ENCODE measurements around the gene CLSTN2.

CLSTN2 gene

GRCh38 chr3:140093742-140094141 is 158.8 kb downstream of the CLSTN2 start:
- DNase-seq (ENCODE audit: low read depth, low spot score), result no peak

DNA sequence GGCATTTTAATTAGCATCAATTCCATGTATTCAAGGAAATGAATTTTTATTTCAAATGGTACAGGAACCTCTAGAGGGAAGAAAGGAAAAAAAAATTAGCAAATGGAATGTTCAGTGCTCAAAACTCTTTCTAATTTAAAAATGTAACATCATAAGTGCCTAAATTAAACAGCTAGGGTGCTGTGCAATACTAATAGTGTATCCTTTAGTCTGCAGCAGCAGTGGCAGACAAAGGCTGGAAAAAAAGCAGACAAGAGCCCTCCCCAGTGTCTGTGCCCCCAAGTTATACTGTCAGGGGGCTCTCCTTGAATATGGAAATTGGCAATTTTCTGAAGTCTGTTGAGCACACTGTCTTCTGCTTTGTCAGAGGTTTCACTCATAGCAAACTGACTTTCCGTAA is 159.5 kb downstream of the CLSTN2 start:
- DNase-seq (ENCODE audit: low read depth, low spot score), result no peak

GRCh38 chr3:140096037-140096436 is 161.1 kb downstream of the CLSTN2 start:
- no peak for DNase-seq (ENCODE audit: low read depth, low spot score)

GRCh38 chr3:140097874-140098635 is 163.1 kb downstream of the CLSTN2 start:
- no peak for DNase-seq (ENCODE audit: low read depth, low spot score)

DNA sequence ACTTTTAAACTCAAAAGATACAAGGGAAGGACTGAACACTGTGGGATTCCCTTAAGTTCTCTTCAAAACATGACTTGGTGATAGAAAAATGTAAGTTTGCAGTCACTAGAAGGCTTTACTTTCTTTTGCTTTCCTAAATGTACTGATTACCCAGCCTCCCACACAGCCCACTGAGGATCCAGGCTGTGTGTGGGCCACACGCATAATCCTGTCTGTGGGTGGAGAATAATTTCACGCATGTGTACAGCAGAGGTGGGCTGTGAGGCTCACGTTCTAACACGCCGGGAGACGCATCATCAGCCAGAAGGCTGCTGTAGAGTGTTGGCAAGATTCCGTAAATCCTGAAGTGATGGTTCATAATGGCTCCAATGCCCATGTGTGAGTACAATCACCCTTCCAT is 165.5 kb downstream of the CLSTN2 start:
- DNase-seq (ENCODE audit: low read depth, low spot score), result no peak

GRCh38 chr3:140103166-140103565 is 168.2 kb downstream of the CLSTN2 start:
- no peak for DNase-seq (ENCODE audit: low read depth, low spot score)

DNA sequence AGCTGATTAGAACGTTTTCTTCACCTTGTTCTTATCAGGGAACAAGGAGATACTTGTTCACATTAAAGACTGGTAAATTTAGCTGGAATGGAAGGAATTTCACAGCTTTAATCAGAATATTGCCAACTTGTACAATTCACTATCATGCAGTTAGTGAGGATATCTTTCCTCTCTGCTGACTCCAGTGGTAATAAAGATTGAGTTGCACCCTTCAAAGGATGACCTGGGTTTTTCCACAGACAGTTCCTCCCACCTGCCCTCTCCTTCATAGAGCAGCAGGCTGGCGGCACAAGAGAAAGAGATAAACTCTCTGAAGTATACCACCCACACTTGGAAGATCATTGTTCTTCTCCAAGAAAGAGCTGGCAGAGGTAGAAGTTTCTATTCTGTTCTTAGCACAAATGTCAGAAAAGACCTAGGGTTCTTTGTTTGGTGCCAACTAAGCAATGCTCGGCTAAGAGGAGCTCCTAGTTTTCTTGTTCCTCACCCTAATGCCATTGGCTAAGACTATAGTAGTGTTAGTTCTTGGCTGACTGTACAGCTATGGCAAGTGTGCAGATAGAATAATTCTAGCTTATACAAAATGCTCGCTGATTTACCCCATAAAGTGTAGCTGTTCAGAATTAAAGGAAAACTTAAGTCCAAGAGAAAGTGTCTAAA is 169.1 kb downstream of the CLSTN2 start:
- no peak for DNase-seq (ENCODE audit: low read depth, low spot score)

GRCh38 chr3:140113996-140114788 is 179.2 kb downstream of the CLSTN2 start:
- no peak for DNase-seq (ENCODE audit: low read depth, low spot score)

- no peak for DNase-seq (ENCODE audit: low read depth, low spot score)
These were observed 179.8 kb downstream of the CLSTN2 start for GRCh38 chr3:140114789-140115080.

GRCh38 chr3:140117096-140117526 is 182.1 kb downstream of the CLSTN2 start:
- DNase-seq (ENCODE audit: low read depth, low spot score), result peak; percentile 84

- DNase-seq (ENCODE audit: low read depth, low spot score), result no peak
These were observed 187.2 kb downstream of the CLSTN2 start for GRCh38 chr3:140122183-140122582.

- no peak for DNase-seq (ENCODE audit: low read depth, low spot score)
These were observed 193.2 kb downstream of the CLSTN2 start for GRCh38 chr3:140128217-140128616.

- DNase-seq (ENCODE audit: low read depth, low spot score), result peak; percentile 68
These were observed 193.6 kb downstream of the CLSTN2 start for GRCh38 chr3:140128631-140129030.

DNA sequence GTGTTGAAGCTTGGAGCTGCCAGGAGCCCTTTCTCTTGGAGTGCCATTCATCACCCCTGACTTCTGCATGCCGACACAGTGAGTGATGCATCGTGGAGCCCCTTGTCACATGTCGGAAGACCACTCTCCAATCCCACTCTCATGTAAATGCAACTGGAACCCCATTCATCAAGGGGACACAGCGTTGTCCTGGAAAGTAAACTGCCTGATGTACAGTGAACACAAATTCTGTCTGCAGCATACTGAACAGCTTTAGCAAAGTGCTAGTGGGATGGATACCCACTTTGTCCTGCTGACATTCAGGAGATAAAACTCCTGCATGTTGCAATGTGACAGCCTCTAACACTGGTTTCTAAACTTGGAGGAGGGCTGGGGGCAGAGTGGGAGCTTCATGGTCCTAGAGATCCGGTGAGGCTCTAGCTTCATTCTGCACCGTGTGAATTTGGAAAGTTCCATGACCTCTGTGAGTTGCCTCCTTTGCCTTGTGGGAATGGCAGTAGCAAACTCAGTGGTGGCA is 194.8 kb downstream of the CLSTN2 start:
- no peak for DNase-seq (ENCODE audit: low read depth, low spot score)

DNA sequence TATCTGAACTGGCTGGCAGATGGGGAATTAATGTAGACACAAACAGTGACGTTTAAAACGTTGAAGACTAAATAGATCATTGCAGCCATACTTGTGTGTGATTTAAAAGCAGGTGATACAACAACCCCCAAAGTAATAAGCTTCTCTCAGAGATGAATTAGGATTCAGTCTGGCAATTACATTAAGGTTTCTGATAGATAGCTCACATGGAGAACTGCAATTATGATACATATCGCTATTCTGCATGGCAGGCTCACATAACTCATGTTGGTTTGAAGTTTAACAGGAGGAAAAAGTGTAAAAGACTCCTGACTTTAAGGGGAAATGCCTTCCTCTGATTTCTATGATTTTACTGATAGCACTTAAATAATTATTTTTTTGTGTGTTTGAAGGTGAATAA is 196.9 kb downstream of the CLSTN2 start:
- no peak for DNase-seq (ENCODE audit: low read depth, low spot score)

- DNase-seq (ENCODE audit: low read depth, low spot score), result no peak
These were observed 199.4 kb downstream of the CLSTN2 start for GRCh38 chr3:140134231-140134965.

DNA sequence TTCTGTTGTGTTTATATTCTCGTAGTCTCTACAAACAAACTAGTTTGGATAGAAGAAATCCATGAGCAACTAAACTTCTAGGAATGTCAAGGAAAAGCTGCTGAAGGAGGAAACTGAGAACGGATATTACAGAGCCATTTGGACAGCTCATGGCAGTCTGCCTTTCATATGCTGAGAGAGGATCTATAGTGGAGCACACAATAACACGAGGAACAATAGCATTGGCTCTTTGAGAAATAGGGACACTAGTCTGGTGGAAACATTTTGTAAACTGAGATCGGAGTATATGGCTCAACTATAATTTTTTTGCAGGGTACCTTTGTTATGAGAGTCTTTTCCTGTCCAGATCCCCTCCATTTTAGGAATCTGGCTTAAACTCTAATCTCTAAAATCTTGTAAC is 200.5 kb downstream of the CLSTN2 start:
- DNase-seq (ENCODE audit: low read depth, low spot score), result no peak

DNA sequence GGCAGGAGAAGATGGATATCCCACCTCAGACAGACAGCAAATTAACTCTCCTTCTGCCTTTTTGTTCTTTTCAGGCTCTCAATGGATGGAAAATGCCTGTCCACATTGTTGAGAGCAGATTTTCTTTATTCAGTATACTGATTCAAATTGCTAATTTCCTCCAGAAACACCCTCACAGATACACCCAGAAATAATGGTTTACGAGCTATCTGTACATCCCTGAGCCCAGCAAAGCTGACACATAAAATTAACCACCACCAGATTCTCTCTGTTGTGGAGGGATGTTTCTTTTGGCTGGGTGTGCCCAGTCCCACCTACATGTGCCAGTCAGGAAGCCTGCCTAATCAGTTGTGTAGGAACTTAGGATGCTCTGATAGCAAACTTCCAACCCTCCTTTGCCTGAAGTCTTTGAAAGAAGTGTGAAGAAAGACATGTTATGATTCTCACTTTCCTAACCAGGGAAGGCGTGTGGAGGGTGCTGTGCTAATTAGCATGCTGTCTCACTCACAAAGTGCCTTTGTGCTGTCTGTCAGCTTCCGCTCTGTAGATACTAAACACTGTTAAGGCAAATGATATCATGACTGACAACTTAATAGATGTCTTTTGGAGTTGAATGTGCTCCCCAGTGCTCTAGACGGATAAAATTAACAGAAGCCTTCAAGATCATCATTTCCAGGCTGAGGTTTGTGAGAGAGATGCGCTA is 208.5 kb downstream of the CLSTN2 start:
- no peak for DNase-seq (ENCODE audit: low read depth, low spot score)

GRCh38 chr3:140145528-140145927 is 210.5 kb downstream of the CLSTN2 start:
- DNase-seq (ENCODE audit: low read depth, low spot score), result no peak

- no peak for DNase-seq (ENCODE audit: low read depth, low spot score)
These were observed 211.7 kb downstream of the CLSTN2 start for GRCh38 chr3:140146668-140147067.

- no peak for DNase-seq (ENCODE audit: low read depth, low spot score)
These were observed 213.0 kb downstream of the CLSTN2 start for GRCh38 chr3:140147965-140148490.

Measured in ELF-1 (cell line).